ENCODE results near the gene GABRR1.
A peak's percentile ranks its signal among the peaks of the same experiment; 100 is the strongest.

Gene GABRR1

GRCh38 chr6:89214197-89214596 lies 3.0 kb downstream of the GABRR1 start:
- DNase-seq = no peak

GRCh38 chr6:89212472-89212871 lies 4.7 kb downstream of the GABRR1 start:
- no peak for DNase-seq

- no peak for DNase-seq
Observed at GRCh38 chr6:89209457-89209856, 7.7 kb downstream of the GABRR1 start.

- no peak for DNase-seq
Observed at GRCh38 chr6:89208551-89208950, 8.6 kb downstream of the GABRR1 start.

- no peak for DNase-seq
Observed at GRCh38 chr6:89205819-89206218, 11.3 kb downstream of the GABRR1 start.

GRCh38 chr6:89204096-89204495 lies 13.1 kb downstream of the GABRR1 start:
- no peak for DNase-seq

DNA sequence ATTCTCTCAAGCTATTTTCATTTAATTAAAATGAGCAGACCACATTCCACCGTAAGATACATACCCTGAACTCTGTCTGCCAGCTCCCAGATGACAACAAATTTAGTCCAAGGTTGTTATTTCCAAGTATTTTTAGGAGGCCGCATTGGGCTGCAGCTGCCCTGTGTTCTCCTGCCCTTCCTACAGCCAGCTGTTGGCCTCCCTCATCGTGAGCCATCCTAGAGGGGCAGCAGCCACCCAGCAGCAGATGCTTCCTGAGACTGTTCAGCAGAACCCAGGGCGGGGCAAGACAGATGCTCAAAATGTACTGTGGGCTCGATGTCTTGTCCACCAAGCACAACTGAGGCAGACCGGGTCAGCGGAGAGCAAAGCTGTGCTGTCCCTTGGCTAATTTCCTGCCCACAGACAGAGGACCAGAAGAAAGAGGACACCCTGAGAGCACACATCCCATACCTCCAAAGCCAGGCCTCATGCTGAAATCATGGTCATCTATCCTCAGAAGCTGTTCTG lies 16.4 kb downstream of the GABRR1 start:
- no peak for DNase-seq

DNA sequence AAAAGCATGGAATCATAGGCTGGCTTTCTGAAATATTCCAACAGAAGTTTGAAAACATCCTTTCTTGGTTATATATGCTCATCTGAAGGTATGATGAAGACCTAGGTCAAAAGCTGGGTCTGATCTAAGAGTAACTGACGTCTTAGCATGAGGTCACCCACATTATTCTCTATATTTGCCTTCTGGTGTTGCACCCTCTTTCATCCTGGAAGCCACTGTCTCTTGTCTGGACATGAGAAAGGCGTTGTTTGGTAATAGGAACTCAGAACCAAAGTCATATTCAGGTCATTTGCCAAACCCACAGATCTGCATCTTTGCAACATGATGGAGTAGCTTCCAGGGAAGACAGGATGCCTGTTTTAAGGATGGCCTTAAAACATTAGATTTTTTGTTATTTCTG lies 17.6 kb downstream of the GABRR1 start:
- DNase-seq = no peak

- DNase-seq = no peak
Observed at GRCh38 chr6:89198235-89198634, 18.9 kb downstream of the GABRR1 start.

- DNase-seq = no peak
Observed at GRCh38 chr6:89197141-89197540, 20.0 kb downstream of the GABRR1 start.

DNA sequence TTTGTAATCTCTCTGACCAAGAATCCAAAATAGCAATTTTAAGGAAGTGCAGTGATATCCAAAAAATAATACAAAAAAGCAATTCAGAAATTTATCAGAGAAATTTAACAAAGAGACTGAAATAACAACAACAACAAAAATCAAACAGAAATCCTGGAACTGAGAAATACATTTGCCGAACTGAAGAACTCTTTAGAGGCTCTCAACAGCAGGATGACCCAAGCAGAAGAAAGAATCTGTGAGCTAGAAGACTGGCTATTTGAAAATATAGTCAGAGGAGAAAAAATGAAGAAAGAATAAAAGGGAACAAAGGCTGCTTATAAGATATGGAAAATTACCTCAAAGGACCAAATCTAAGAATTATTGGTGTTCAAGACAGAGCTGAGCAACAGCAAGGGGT lies 22.6 kb downstream of the GABRR1 start:
- DNase-seq = no peak

GRCh38 chr6:89190741-89191140 lies 26.4 kb downstream of the GABRR1 start:
- DNase-seq = no peak

GRCh38 chr6:89187504-89187903 lies 29.7 kb downstream of the GABRR1 start:
- DNase-seq = no peak

DNA sequence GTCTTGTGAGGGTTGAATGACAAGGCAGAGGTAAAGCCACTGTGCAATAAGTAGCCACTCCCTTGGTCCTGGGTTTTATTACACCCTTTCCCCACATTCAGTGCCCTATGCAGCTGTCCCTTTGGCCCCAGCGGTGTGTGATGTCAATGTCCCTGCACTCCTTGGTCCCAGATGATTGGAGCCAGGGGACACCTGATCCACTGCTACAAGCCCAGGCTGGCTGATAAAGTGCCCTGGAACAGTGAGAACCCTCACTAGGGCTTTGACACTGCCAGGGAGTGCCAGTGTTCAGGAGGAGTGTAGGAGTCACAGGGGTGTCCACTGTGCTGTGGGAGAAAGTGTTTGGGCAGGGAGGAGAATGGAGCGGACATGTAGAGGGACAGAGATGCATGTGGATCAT lies 30.4 kb downstream of the GABRR1 start:
- DNase-seq = no peak

DNA sequence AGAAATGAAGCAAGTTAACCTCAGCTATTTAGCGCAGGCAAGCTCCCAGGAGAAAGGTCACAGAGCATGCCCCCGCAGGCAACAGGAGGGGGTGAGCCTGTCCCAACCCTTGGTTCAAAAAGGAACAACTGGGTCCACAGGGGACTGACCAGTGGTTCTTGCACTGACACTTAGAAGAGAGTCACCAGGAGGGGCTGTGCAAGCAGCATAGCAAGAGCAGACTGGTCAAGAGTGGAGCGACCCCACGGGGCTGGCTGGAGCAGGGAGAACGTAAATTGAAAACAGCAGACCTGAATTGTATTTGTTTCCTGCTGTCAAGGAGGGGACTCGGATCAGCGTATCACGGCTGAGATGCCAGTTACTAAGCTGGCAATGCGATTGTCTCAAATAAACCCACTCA lies 32.8 kb downstream of the GABRR1 start:
- DNase-seq = no peak

- DNase-seq = no peak
Observed at GRCh38 chr6:89183294-89183693, 33.9 kb downstream of the GABRR1 start.

DNA sequence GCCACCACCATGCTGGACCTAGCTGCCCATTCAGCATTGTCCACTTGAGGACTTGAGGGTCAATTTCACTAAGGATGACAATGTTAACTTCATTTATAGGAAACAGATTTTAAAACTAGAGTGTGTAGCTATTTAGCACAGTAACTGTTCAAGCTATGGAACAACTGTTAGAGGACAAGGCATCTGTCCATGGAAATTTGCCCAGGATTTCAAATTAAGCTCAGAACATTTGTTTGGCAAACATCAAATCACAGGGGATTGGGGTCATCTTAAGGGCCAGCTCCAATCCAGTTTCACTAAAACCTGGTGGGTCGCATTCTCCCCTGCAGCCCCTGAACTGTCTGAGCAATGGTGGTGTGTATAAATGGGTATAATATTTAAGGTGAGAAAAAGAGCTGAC lies 36.2 kb downstream of the GABRR1 start:
- DNase-seq = no peak

GRCh38 chr6:89180112-89180511 lies 37.0 kb downstream of the GABRR1 start:
- no peak for DNase-seq

DNA sequence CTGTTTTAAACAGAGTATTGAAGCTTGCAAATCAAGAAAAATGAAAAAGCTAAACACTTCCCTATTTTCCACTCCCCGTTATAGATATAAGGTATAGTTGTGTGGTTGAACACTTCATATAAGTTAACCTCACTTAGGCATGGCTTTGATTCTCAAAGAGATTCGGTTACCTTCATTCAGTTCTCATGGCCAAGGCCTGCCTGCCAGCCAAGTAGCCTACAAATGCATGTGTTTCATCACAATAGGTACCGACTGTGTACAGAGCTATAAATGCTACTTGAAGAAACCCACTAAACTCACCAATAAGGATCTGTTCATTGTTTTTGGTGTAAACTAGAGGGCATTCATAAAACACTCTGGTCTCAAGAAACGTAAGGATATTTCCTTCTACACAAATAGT lies 43.5 kb downstream of the GABRR1 start:
- no peak for DNase-seq

DNA sequence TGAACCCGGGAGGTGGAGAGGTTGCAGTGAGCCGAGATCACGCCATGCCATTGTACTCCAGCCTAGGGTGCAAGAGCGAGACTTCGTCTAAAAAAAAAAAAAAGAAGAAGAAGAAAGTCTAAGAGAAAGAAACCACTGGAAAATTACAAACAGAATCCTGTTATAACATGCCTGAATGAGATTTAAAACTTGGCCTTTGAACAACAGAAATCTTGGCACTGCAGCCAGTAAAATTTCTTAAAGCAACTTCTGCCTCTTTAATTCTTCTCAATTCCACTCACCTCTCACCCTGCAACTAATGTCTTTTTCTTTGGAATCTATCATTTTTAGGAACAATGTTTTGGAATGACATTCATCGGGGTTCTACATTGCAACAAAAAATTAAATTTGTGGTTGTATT lies 45.0 kb downstream of the GABRR1 start:
- no peak for DNase-seq

DNA sequence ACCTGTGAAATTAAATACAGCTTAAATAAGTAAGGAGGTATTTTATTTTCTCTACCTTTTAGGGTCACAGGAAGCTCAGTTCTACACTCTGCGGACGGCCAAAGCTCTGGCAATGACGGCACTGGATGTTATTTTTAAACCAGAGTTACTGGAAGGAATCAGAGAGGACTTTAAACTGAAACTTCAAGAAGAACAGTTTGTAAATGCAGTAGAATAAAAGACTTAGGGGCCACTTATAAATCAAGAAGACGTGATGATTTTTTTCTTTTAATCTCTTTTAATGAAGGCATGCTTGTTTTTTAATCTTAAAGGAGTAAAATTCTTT lies 55.1 kb downstream of the GABRR1 start:
- no peak for DNase-seq

- peak; percentile 56 for DNase-seq
Observed at GRCh38 chr6:89161326-89162046, 55.7 kb downstream of the GABRR1 start.

GRCh38 chr6:89160331-89161092 lies 56.6 kb downstream of the GABRR1 start:
- DNase-seq = no peak

GRCh38 chr6:89154131-89154530 lies 63.0 kb downstream of the GABRR1 start:
- DNase-seq = peak; percentile 72

Measured in fibroblast of upper back skin (primary cell).